ENCODE measurements around the gene OTOF.

Gene OTOF

DNA sequence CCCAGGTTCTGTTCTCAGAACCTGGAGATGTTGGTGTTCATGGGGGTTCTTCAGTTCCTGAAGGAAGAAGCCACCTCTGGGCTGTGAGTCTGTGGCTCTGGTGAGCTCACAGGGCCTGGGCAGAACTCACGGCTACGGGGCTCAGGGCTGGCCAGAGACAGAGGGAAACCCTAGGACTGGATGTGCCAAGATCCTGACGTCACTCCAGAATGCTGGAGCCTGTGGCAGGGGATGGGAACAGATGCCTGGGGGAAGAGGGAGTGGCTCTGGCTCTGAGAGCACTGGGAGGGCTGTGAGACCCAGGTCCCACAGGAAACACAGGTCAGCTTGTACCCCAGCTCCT is at the start of gene OTOF:
Gene OTOF, minus strand, starts transcription at position 214 of the 343 bp plus-strand sequence.
- ATAC-seq = no peak

- no peak for ATAC-seq
Measured at GRCh38 chr2:26526589-26526988, 48.7 kb upstream of the OTOF start.

GRCh38 chr2:26526105-26526504 is 48.2 kb upstream of the OTOF start:
- ATAC-seq = no peak

DNA sequence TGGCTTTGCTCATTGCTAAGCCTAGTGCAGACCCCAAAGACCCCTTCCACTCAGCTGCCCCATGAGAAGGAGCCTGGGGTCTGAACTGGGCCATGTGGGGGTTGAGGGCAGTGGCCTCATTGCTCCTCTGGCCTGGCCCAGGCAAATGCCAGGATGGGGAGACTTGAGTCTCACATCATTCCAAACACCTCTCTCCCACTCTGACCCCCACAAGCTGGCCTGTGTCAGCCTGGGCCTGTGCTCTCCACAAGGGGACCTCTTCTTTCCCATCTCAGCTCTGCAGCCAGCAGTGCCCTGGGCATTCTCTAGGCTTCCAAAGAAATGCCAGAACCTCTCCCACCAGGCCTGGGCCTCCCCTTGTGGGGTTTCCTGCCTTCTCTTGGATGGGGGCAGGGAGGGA is 45.8 kb upstream of the OTOF start:
- no peak for ATAC-seq

DNA sequence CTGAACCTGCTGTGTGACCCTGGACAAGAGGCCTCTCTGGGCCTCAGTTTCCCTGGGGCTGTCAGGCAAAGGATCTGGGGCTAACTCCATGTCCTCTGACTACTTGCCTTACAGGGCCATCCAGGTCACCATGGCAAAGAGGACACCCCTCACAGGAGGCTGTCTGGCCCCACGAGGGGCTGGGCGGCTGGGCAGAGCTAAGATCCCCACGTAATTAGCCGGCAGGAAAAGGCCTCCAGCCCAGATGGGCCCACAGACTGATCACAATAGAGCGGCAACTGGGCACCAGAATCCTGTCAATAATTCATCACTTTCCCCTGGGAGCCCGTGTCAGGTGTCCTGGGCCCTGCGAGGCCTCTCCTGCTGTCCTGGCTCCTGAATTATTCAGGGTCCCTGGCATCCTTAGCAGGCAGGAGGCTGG is 44.8 kb upstream of the OTOF start:
- no peak for ATAC-seq

GRCh38 chr2:26522325-26522724 is 44.4 kb upstream of the OTOF start:
- ATAC-seq = no peak

DNA sequence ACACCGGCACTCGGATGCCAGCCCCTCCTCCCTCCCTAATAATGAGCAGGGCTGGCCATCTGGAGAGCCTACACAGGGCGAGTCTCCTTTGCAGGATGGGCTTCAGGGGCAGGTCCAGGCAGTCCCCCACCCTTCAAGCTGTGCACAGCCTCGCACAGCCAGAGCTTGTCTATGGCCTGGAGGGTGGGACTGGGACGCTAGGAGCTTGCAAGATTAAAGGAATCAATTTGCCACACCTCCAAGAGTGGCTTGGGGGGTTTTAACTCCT is 43.9 kb upstream of the OTOF start:
- ATAC-seq = no peak

GRCh38 chr2:26521054-26521912 is 43.4 kb upstream of the OTOF start:
- ATAC-seq = no peak

GRCh38 chr2:26520148-26520449 is 42.2 kb upstream of the OTOF start:
- ATAC-seq = no peak

DNA sequence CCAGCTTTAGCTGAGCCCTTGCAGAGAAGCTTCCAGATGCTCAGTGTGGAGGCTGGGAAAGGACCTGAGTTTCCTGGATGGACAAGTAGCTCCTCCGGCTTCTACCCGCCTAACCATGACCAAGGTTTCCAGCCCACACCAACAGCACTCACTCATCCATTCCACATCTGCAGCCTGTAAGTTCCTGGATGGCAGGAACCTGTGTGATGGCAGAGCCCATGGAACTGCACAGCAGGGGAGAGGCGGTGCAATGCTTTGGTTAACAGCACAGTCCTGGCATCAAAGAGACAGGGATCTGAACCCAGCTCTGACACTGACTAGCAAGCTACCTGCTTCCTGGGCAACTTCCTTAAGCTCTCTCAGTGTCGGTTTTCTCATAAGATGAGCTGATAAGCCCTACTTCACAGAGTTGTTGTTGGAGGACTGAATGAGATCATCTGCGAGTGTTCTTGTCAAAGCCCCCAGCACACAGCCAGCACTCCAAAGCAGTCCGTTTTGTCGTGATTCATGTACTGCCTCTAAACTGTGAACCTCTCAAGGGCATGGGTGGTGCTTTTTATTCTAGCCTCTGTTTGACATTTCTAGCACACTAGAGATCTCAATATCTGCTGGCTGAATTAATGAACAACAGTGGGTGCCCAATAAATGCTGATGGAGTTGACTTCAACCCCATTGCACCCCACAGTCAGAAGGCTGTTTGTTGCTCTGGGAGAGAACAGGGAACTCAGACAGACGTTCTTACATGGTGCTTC is 41.6 kb upstream of the OTOF start:
- ATAC-seq = no peak

GRCh38 chr2:26516781-26517180 is 38.9 kb upstream of the OTOF start:
- ATAC-seq = no peak

DNA sequence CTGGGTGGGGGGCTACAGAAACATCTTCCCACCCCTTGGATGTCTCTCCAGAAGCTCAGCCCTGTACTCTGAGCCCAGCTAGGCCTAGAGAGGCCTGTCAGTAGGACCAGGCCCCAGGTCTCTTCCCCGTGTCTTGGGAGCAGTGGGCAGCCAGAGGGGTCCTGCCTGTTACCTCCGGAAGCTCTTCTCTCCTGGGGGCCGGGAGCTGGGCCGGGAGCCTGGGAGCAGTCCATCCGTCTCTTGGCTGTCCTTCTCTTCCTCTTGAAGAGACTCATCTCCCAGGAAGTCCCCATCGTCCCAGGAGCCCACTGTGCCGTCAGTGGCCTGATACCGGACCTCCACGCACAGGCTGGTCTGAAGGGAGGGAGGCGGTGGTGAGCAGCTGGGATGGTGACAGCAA is 38.3 kb upstream of the OTOF start:
- no peak for ATAC-seq

DNA sequence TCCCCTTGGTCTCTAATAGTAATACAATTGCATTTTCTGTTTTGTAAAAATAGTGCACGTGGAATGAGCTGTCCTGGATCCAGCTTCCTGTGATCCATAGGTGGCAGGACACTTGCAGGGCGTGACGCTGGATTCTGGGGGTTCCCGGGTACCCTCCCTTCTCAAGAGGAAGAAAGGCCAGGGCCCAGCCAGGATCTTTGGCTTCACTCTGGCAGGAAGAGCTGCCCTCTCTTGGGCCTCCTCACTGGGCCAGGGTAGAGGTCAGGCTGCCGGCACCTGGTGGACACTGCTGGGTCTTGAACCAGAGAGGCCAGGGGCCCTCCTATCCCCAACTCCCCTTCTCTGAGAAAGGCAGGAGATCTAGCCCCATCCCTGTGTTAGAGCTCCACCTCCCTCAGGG is 37.8 kb upstream of the OTOF start:
- no peak for ATAC-seq

GRCh38 chr2:26514045-26514444 is 36.1 kb upstream of the OTOF start:
- no peak for ATAC-seq

DNA sequence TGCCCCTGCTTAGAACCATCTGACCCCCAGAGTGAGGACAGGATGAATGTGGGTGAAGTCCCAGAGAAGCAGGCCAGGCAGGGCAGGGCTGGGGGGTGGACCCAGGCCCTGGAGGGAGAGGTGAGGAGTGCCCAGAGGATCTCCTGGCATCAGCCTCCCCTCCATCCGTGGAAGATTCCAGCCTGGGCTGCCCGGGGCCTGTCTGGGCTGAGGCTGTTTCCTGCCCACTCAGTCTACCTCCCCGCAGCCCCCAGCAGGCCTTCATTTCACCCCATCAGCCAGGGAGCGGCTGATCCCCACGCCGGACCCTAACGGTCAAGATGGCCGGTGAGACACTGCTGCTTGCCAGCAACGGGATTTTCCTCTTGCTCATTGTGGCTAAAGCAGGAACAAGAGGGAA is 35.3 kb upstream of the OTOF start:
- ATAC-seq = no peak

DNA sequence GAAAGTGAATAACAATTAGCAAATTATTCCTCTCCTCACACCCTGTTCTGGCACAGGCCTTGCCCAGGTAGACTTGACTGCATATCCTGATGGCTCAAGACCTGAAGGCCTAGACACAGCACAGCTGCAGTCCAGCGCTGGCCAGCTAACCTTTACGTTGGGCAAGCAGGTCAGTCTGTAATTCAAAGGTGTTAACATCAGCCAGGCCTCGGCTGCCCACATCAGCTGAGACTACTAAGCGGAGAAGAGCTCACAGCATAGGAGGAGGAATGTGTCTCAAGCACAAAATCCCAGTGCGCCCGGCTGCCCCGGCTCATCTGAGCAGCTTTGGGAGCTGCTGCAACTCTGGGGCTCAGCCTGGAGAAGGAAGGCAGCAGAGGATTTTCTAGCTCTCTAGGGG is 33.5 kb upstream of the OTOF start:
- no peak for ATAC-seq

GRCh38 chr2:26510344-26510973 is 32.5 kb upstream of the OTOF start:
- ATAC-seq = no peak

DNA sequence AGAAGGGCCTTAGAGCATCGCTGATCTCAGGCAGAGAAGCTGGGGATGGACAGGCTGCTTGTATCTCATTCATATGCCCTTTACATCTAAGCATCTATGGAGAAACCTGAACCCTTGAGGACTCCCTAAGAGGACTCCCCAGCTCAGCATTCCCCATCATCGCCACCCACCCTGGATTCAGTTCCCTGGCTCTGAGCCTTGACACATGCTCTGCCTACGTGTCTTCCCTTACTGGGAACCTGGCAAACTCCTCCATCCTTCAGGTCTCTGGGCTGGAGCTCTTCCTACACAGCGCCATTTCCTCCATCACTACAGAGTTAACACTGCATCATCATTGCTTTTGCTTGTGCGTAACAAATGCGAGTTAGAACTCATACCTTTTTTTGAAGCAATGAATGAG is 31.2 kb upstream of the OTOF start:
- no peak for ATAC-seq

GRCh38 chr2:26507932-26508331 is 30.0 kb upstream of the OTOF start:
- ATAC-seq = no peak

DNA sequence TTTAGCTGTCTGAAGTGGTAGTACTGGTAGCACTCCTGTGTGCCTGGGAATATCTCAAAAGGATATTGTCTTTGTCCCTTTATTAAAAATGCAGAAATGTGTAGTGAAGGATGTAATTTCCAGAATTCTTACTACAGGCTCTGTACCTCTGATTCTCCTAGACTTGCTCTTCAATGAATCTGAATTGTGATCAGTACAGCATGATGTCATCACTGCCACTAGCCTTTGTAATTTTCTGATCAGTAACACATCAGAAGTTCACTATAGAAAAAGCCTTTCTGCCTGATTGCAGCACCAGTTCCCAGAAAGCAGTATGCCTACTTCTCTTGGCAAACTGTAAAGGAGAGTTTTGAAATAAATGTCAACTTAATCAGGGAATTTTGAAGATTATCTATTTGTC is 29.2 kb upstream of the OTOF start:
- ATAC-seq = no peak

DNA sequence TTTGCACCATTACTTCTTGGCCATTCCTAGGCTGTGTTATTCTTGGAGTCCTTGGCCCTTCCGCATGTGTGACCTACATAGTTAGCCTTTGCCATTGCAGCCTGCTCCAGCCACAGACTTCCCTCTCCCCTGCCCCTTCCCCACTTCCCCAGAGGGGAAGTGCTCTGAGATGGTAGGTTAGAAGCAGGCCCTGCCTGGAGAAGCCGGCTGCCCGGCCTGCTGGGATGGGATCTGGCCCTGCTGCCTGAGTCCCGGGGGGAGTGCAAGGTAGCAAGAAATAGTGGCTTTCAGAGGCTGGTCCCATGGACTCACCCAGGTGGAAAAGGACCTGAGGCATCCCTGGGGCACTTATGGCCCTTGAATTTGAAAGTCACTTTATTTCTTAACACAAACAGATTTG is 28.4 kb upstream of the OTOF start:
- no peak for ATAC-seq

GRCh38 chr2:26504002-26504401 is 26.1 kb upstream of the OTOF start:
- no peak for ATAC-seq

- ATAC-seq = peak; percentile 98
Measured at GRCh38 chr2:26503231-26503880, 25.4 kb upstream of the OTOF start.

DNA sequence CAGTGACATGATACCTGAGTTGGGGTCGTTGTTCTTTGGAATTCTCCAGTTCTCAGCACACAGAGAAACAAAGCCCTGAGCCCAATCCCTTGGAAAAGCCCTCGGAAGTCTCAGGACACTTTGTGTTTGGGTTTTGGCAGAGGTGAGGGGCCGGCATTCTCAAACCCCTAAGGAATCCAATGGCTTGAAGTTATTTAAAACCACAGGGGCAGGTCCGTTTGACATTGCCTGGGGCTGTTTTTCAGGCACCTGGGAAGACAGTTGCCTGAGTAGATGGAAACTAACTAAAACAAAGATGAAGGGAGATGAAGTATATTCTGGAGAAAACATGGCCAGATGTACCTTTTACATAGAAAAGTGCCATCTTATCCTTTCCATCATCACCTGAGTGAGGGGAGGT is 22.5 kb upstream of the OTOF start:
- no peak for ATAC-seq
